Stimulated activated effector memory CD8-positive, alpha-beta T cell treated with anti-CD3 and anti-CD28 coated beads, Interleukin-12 subunit alpha, Interleukin-12 subunit beta, amount 100 ng/mL, for 72 hours (primary cell): Measurements from ENCODE around the gene HPN.
"Not testable (repeated sequence)": the region's sequence is repeated elsewhere in the genome, so short reads cannot be mapped to it uniquely, and the experiment has no call there.

Source experiments
- ATAC-seq: fragments of 150-1000 bp; cut with Tn5 transposase; 2 replicates; pipeline ENCODE4 v1.10.0; 2021
- DNase-seq, 2 donors: peaks; one replicate each; pipeline ENCODE4 v3.0.0; 2021 to 2022; ENCODE audit warnings: low spot score in 2 of 2
- H3K27ac Mint-ChIP-seq: one replicate; pipeline ENCODE4 v1.8.0; 2022; ENCODE audit warnings: mild to moderate bottlenecking, mixed read lengths
- H3K36me3 Mint-ChIP-seq: one replicate; pipeline ENCODE4 v1.8.0; 2022; ENCODE audit warnings: mild to moderate bottlenecking, mixed read lengths
- H3K4me1 Mint-ChIP-seq: one replicate; pipeline ENCODE4 v1.8.0; 2022; ENCODE audit warnings: mixed read lengths
- H3K4me3 Mint-ChIP-seq: one replicate; pipeline ENCODE4 v1.8.0; 2022; ENCODE audit warnings: mild to moderate bottlenecking, mixed read lengths
- H3K9me3 Mint-ChIP-seq: one replicate; pipeline ENCODE4 v1.8.0; 2022; ENCODE audit warnings: mixed read lengths

HPN gene

GRCh38 chr19:35015270-35015953 is 26.1 kb upstream of the HPN start:
- H3K36me3 Mint-ChIP-seq: peaks cover 100% of the 10 kb centered on the region
- H3K4me1 Mint-ChIP-seq: peaks cover 65% of the 10 kb centered on the region
- no peak for DNase-seq
- H3K4me3 Mint-ChIP-seq: no peak overlapping the region
- ATAC-seq: no peak
- H3K9me3 Mint-ChIP-seq: no peaks in the 10 kb centered on the region
- H3K27ac Mint-ChIP-seq: peak overlapping the region; percentile 93

- H3K36me3 Mint-ChIP-seq: peaks cover 100% of the 10 kb centered on the region
- H3K27ac Mint-ChIP-seq: peak overlapping the region; percentile 72
- H3K9me3 Mint-ChIP-seq: no peaks in the 10 kb centered on the region
- no peak for DNase-seq
- H3K4me1 Mint-ChIP-seq: peaks cover 64% of the 10 kb centered on the region
- ATAC-seq: no peak
- no peak overlapping the region for H3K4me3 Mint-ChIP-seq
Measured at GRCh38 chr19:35015954-35016351, 25.6 kb upstream of the HPN start.

GRCh38 chr19:35017507-35017906 is 24.0 kb upstream of the HPN start:
- Mint-ChIP-seq H3K36me3 (peaks cover 100% of the 10 kb centered on the region), H3K4me1 (peaks cover 51% of the 10 kb centered on the region), H3K4me3 (no peak overlapping the region), H3K27ac (peak overlapping the region; percentile 86), H3K9me3 (no peaks in the 10 kb centered on the region)
- DNase-seq (no peak), ATAC-seq (no peak)

GRCh38 chr19:35018379-35018778 is 23.1 kb upstream of the HPN start:
- Mint-ChIP-seq H3K36me3 (peaks cover 100% of the 10 kb centered on the region), H3K4me3 (no peak overlapping the region), H3K9me3 (no peaks in the 10 kb centered on the region), H3K27ac (peak overlapping the region; percentile 86), H3K4me1 (peaks cover 43% of the 10 kb centered on the region)
- ATAC-seq (no peak), DNase-seq (no peak)

GRCh38 chr19:35019144-35019543 is 22.4 kb upstream of the HPN start:
- Mint-ChIP-seq H3K4me1 (peaks cover 35% of the 10 kb centered on the region), H3K9me3 (no peaks in the 10 kb centered on the region), H3K4me3 (no peak overlapping the region), H3K36me3 (peaks cover 100% of the 10 kb centered on the region), H3K27ac (peak overlapping the region; percentile 86)
- ATAC-seq: no peak
- no peak for DNase-seq

- no peak for ATAC-seq
- H3K4me1 Mint-ChIP-seq: peaks cover 20% of the 10 kb centered on the region
- no peak overlapping the region for H3K4me3 Mint-ChIP-seq
- DNase-seq: no peak
- peaks cover 100% of the 10 kb centered on the region for H3K36me3 Mint-ChIP-seq
- H3K9me3 Mint-ChIP-seq: no peaks in the 10 kb centered on the region
- H3K27ac Mint-ChIP-seq: peak overlapping the region; percentile 41
Measured at GRCh38 chr19:35021016-35021415, 20.5 kb upstream of the HPN start.

GRCh38 chr19:35021596-35021995 is 19.9 kb upstream of the HPN start:
- peaks cover 20% of the 10 kb centered on the region for H3K4me1 Mint-ChIP-seq
- no peak overlapping the region for H3K4me3 Mint-ChIP-seq
- DNase-seq (no peak), ATAC-seq (no peak)
- H3K27ac Mint-ChIP-seq: peak overlapping the region; percentile 65
- H3K36me3 Mint-ChIP-seq: peaks cover 100% of the 10 kb centered on the region
- H3K9me3 Mint-ChIP-seq: no peaks in the 10 kb centered on the region

- Mint-ChIP-seq H3K4me3 (no peak overlapping the region), H3K36me3 (peaks cover 99% of the 10 kb centered on the region), H3K9me3 (no peaks in the 10 kb centered on the region), H3K27ac (peak overlapping the region; percentile 65), H3K4me1 (peaks cover 17% of the 10 kb centered on the region)
- DNase-seq: no peak
- no peak for ATAC-seq
Measured at GRCh38 chr19:35022460-35022859, 19.1 kb upstream of the HPN start.

- peaks cover 18% of the 10 kb centered on the region for H3K4me1 Mint-ChIP-seq
- no peak overlapping the region for H3K4me3 Mint-ChIP-seq
- ATAC-seq (no peak), DNase-seq (no peak)
- no peaks in the 10 kb centered on the region for H3K9me3 Mint-ChIP-seq
- H3K27ac Mint-ChIP-seq: no peak overlapping the region
- H3K36me3 Mint-ChIP-seq: peaks cover 95% of the 10 kb centered on the region
Measured at GRCh38 chr19:35023428-35023827, 18.1 kb upstream of the HPN start.

- Mint-ChIP-seq H3K4me1 (peaks cover 16% of the 10 kb centered on the region), H3K36me3 (peaks cover 88% of the 10 kb centered on the region), H3K4me3 (no peak overlapping the region), H3K27ac (no peak overlapping the region), H3K9me3 (no peaks in the 10 kb centered on the region)
- DNase-seq: no peak
- no peak for ATAC-seq
Measured at GRCh38 chr19:35024095-35024494, 17.4 kb upstream of the HPN start.

- DNase-seq (no peak), ATAC-seq (no peak)
- no peak overlapping the region for H3K4me3 Mint-ChIP-seq
- H3K27ac Mint-ChIP-seq: no peak overlapping the region
- H3K9me3 Mint-ChIP-seq: no peaks in the 10 kb centered on the region
- peaks cover 69% of the 10 kb centered on the region for H3K36me3 Mint-ChIP-seq
- H3K4me1 Mint-ChIP-seq: peaks cover 12% of the 10 kb centered on the region
Measured at GRCh38 chr19:35025969-35026368, 15.6 kb upstream of the HPN start.

GRCh38 chr19:35026418-35026817 is 15.1 kb upstream of the HPN start:
- H3K4me3 Mint-ChIP-seq: no peak overlapping the region
- peaks cover 14% of the 10 kb centered on the region for H3K4me1 Mint-ChIP-seq
- H3K27ac Mint-ChIP-seq: no peak overlapping the region
- no peak for DNase-seq
- ATAC-seq: no peak
- H3K36me3 Mint-ChIP-seq: peaks cover 65% of the 10 kb centered on the region
- H3K9me3 Mint-ChIP-seq: no peaks in the 10 kb centered on the region

GRCh38 chr19:35027009-35027408 is 14.5 kb upstream of the HPN start:
- no peak overlapping the region for H3K27ac Mint-ChIP-seq
- ATAC-seq (no peak), DNase-seq (no peak)
- H3K4me1 Mint-ChIP-seq: peaks cover 16% of the 10 kb centered on the region
- H3K9me3 Mint-ChIP-seq: no peaks in the 10 kb centered on the region
- peaks cover 59% of the 10 kb centered on the region for H3K36me3 Mint-ChIP-seq
- H3K4me3 Mint-ChIP-seq: no peak overlapping the region

- Mint-ChIP-seq H3K36me3 (peaks cover 49% of the 10 kb centered on the region), H3K27ac (no peak overlapping the region), H3K4me1 (peaks cover 16% of the 10 kb centered on the region), H3K9me3 (no peaks in the 10 kb centered on the region), H3K4me3 (no peak overlapping the region)
- DNase-seq (no peak), ATAC-seq (no peak)
Measured at GRCh38 chr19:35027851-35028599, 13.5 kb upstream of the HPN start.

- H3K4me1 Mint-ChIP-seq: peaks cover 16% of the 10 kb centered on the region
- H3K9me3 Mint-ChIP-seq, H3K4me3 Mint-ChIP-seq, DNase-seq, ATAC-seq, H3K27ac Mint-ChIP-seq: not testable (repeated sequence)
- peaks cover 46% of the 10 kb centered on the region for H3K36me3 Mint-ChIP-seq
Measured at GRCh38 chr19:35028600-35028885, 13.0 kb upstream of the HPN start.

GRCh38 chr19:35029275-35029736 is 12.2 kb upstream of the HPN start:
- not testable (repeated sequence) for ATAC-seq, DNase-seq, H3K27ac Mint-ChIP-seq, H3K9me3 Mint-ChIP-seq
- peaks cover 16% of the 10 kb centered on the region for H3K4me1 Mint-ChIP-seq
- H3K36me3 Mint-ChIP-seq: peaks cover 44% of the 10 kb centered on the region
- peak overlapping the region; percentile 54 for H3K4me3 Mint-ChIP-seq
